HCT116 (cell line): ENCODE data around the gene TRIM63. TPM values are rescaled to one million over a fixed set of nuclear protein-coding genes. Genes with fewer than 3 reads are reported as not detected.

Source experiments
- ATAC-seq: fragments of 200-7000 bp; cut with Tn5 transposase; 2 replicates; pipeline ENCODE4 v1.9.1; 2020; ENCODE audit warnings: mild to moderate bottlenecking, moderate library complexity
- BruUV-seq: library from RNA; stranded (reverse); fragments of 400-500 nt; replicated peaks from 2 replicates; lab custom pipeline; 2021; lab: Mats Ljungman, UMichigan
- CTCF ChIA-PET: fragments of 300-600 bp; sonication (Branson Sonifier 250); formaldehyde crosslinking; loops from one replicate; lab custom pipeline; 2021; ENCODE audit warnings: antibody characterized with exemption; lab: Charles Lee
- POLR2A ChIA-PET: fragments of 300-600, 350-600 bp; sonication (Branson Sonifier 250); formaldehyde crosslinking; loops from one replicate; lab custom pipeline; 2021; ENCODE audit warnings: antibody characterized with exemption; lab: Charles Lee
- RAD21 ChIA-PET, 2 experiments: fragments of 300-600 bp; sonication (Branson Sonifier 250); formaldehyde crosslinking; loops; one replicate each; lab custom pipeline; 2023; ENCODE audit warnings: low total read pairs in 2 of 2; ENCODE audit not compliant: uncharacterized antibody in 2 of 2, unreplicated experiment in 2 of 2, low non-redundant PET in 1 of 2; lab: Charles Lee
- DNase-seq: peaks from one replicate; pipeline ENCODE4 v3.0.0-alpha.2; 2010; ENCODE audit warnings: low read depth, low spot score
- H2AFZ ChIP-seq: fragments of 200-600 bp; shearing (Covaris generic), sonication (generic); 2 replicates; pipeline ENCODE4 v1.6.1; 2017; ENCODE audit warnings: low read depth, mixed run types, mixed read lengths, antibody characterized with exemption, low read length; ENCODE audit not compliant: poor library complexity, severe bottlenecking
- H3K27ac ChIP-seq: 2 replicates; pipeline ENCODE4 v1.5.1; 2012; ENCODE audit warnings: low read depth, low read length
- H3K27me3 ChIP-seq: fragments of 200-600 bp; sonication (generic); 2 replicates; pipeline ENCODE4 v1.6.1; 2016; ENCODE audit warnings: mixed run types, low read length, mixed read lengths; ENCODE audit not compliant: insufficient read depth
- H3K36me3 ChIP-seq, 2 experiments: fragments of 200-500 bp in 1 of 2; fragments of 200-600 bp in 1 of 2; sonication (Bioruptor generic) in 1 of 2; sonication (generic) in 1 of 2; 2 replicates each; pipeline versions ENCODE4 v1.5.1 to v1.6.1; 2014 to 2016; ENCODE audit warnings: low read length in 2 of 2, inconsistent platforms in 1 of 2, mixed read lengths in 1 of 2, mixed run types in 1 of 2; ENCODE audit not compliant: insufficient read depth in 2 of 2, control insufficient read depth in 1 of 2
- H3K4me1 ChIP-seq, 2 experiments: fragments of 200-600 bp in 1 of 2; sonication (generic) in 1 of 2; 2 replicates each; pipeline versions ENCODE4 v1.5.1 to v1.6.1; 2012 to 2017; ENCODE audit warnings: low read length in 2 of 2, inconsistent platforms in 1 of 2, mild to moderate bottlenecking in 1 of 2, mixed read lengths in 1 of 2, mixed run types in 1 of 2, moderate library complexity in 1 of 2; ENCODE audit not compliant: insufficient read depth in 2 of 2, control insufficient read depth in 1 of 2
- H3K4me2 ChIP-seq: fragments of 200-600 bp; sonication (generic); 2 replicates; pipeline ENCODE4 v1.6.1; 2017; ENCODE audit warnings: mixed run types, low read length, mixed read lengths
- H3K4me3 ChIP-seq, 2 experiments: fragments of 200-600 bp in 1 of 2; sonication (generic) in 1 of 2; replicated peaks in 1 of 2; 2 replicates each; pipeline ENCODE4 v1.5.1; 2011 to 2016; ENCODE audit warnings: low read length in 2 of 2, control low read depth in 1 of 2, low read depth in 1 of 2, mild to moderate bottlenecking in 1 of 2, mixed read lengths in 1 of 2, mixed run types in 1 of 2
- H3K79me2 ChIP-seq: fragments of 200-600 bp; sonication (generic); 2 replicates; pipeline ENCODE4 v1.6.1; 2017; ENCODE audit warnings: mild to moderate bottlenecking, mixed run types, low read length, moderate library complexity, mixed read lengths; ENCODE audit not compliant: insufficient read depth
- H3K9ac ChIP-seq: fragments of 200-600 bp; sonication (generic); 2 replicates; pipeline ENCODE4 v1.6.1; 2016; ENCODE audit warnings: low read length, mixed read lengths
- H3K9me2 ChIP-seq: fragments of 200-600 bp; sonication (generic), shearing (Covaris generic); 2 replicates; pipeline ENCODE4 v1.6.1; 2017; ENCODE audit warnings: mixed run types, mild to moderate bottlenecking, moderate library complexity; ENCODE audit not compliant: insufficient read depth
- H3K9me3 ChIP-seq, 2 experiments: fragments of 200-500 bp in 1 of 2; fragments of 200-600 bp in 1 of 2; sonication (Bioruptor generic) in 1 of 2; sonication (generic) in 1 of 2; 2 replicates each; pipeline ENCODE4 v1.6.1; 2014 to 2017; ENCODE audit warnings: low read length in 2 of 2, mixed read lengths in 2 of 2, inconsistent platforms in 1 of 2, low read depth in 1 of 2, mild to moderate bottlenecking in 1 of 2, mixed run types in 1 of 2, moderate library complexity in 1 of 2; ENCODE audit not compliant: control insufficient read depth in 1 of 2, insufficient read depth in 1 of 2
- H4K20me1 ChIP-seq: fragments of 200-600 bp; sonication (generic), shearing (Covaris generic); 2 replicates; pipeline ENCODE4 v1.6.1; 2017; ENCODE audit warnings: mixed run types, mild to moderate bottlenecking, moderate library complexity; ENCODE audit not compliant: insufficient read depth
- CBX3 ChIP-seq: IDR thresholded peaks from 2 replicates; pipeline ENCODE4 v1.6.1; 2012; ENCODE audit warnings: low read depth
- CEBPB ChIP-seq: IDR thresholded peaks from 2 replicates; pipeline ENCODE4 v1.6.1; 2012; ENCODE audit warnings: low read depth
- CTCF ChIP-seq, 3 experiments: fragments of 200-600 bp in 1 of 3; sonication (generic) in 1 of 3; IDR thresholded peaks in 2 of 3; conservative IDR thresholded peaks in 1 of 3; 2 replicates each; pipeline ENCODE4 v1.5.1; 2012 to 2017; ENCODE audit warnings: low read depth in 2 of 3, low read length in 2 of 3, antibody characterized with exemption in 1 of 3, borderline replicate concordance in 1 of 3, control low read depth in 1 of 3, mild to moderate bottlenecking in 1 of 3, mixed read lengths in 1 of 3, mixed run types in 1 of 3, moderate library complexity in 1 of 3; ENCODE audit not compliant: insufficient read depth in 1 of 3
- EGR1 ChIP-seq: IDR thresholded peaks from 2 replicates; pipeline ENCODE4 v1.6.1; 2012; ENCODE audit warnings: low read depth
- ELF1 ChIP-seq: IDR thresholded peaks from 2 replicates; pipeline ENCODE4 v1.6.1; 2012; ENCODE audit warnings: low read depth, borderline replicate concordance
- FOSL1 ChIP-seq: IDR thresholded peaks from 2 replicates; pipeline ENCODE4 v1.6.1; 2012; ENCODE audit warnings: low read depth
- JUND ChIP-seq: IDR thresholded peaks from 2 replicates; pipeline ENCODE4 v1.6.1; 2012
- POLR2AphosphoS5 ChIP-seq: IDR thresholded peaks from 2 replicates; pipeline ENCODE4 v1.6.1; 2011; ENCODE audit warnings: mild to moderate bottlenecking, low read depth, low read length, moderate library complexity
- SIN3A ChIP-seq: IDR thresholded peaks from 2 replicates; pipeline ENCODE4 v1.6.1; 2012; ENCODE audit warnings: low read depth
- TCF7L2 ChIP-seq: IDR thresholded peaks from 2 replicates; pipeline ENCODE4 v1.7.0; 2011; ENCODE audit warnings: borderline replicate concordance, inconsistent platforms; ENCODE audit not compliant: insufficient read depth, insufficient read length; ENCODE audit errors: extremely low read depth
- YY1 ChIP-seq: IDR thresholded peaks from 2 replicates; pipeline ENCODE4 v1.6.1; 2011; ENCODE audit warnings: low read length, low read depth, moderate library complexity, mild to moderate bottlenecking; ENCODE audit not compliant: insufficient replicate concordance; ENCODE audit errors: extremely low read depth
- intact Hi-C: fragments of 100-400 bp; cut with micrococcal nuclease; formaldehyde crosslinking; loops from 2 replicates; pipeline ENCODE4 v1.10.0; 2022
- total RNA-seq: library from RNA; stranded (reverse); gene quantifications from one replicate; pipeline ENCODE4 v1.2.1, GENCODE V29; 2021; ENCODE audit not compliant: unreplicated experiment
- TF ChIP-seq, protein P1 (sequence below): IDR thresholded peaks from 2 replicates; pipeline ENCODE4 v1.6.1; 2012

TRIM63 gene
- total RNA-seq, 1 experiment from 2014 or later = not detected

- intact Hi-C loops = no loop called here
- ChIA-PET POLR2A (interaction anchor here (1.5 kb wide), 1 partner anchor 11 kb away, joined by 4 read pairs; no protein-coding TSS in a partner anchor), CTCF (interaction anchor here (1.1 kb wide), 1 partner anchor 33 kb away, joined by 4 read pairs; no protein-coding TSS in a partner anchor), RAD21 (no interaction called here)
- no peak for DNase-seq
- Histone ChIP-seq H3K27ac (peak overlapping the region; percentile 89), H3K4me1 (peaks cover 14 to 21% of the 10 kb centered on the region in 2 experiments), H3K79me2 (peaks cover 13% of the 10 kb centered on the region), H3K9me3 (no peaks in the 10 kb centered on the region), H2AFZ (no peak overlapping the region), H3K27me3 (no peaks in the 10 kb centered on the region), H3K9me2 (no peaks in the 10 kb centered on the region), H4K20me1 (no peaks in the 10 kb centered on the region), H3K4me3 (peak overlapping the region; percentile 94 to 98), H3K9ac (peak overlapping the region; percentile 97), H3K36me3 (peaks cover 3 to 9% of the 10 kb centered on the region in 2 experiments; a peak in 1 of 4 replicates), H3K4me2 (peak overlapping the region; percentile 98)
- BruUV-seq = no TSS peak
- peak; percentile 6 for ATAC-seq
- TF ChIP-seq SIN3A = no peak
- 0 out of 2 replicates have a peak, but pooled peaks have one; percentile 21 for TF ChIP-seq CBX3
Measured at GRCh38 chr1:26112407-26112775, 45.0 kb upstream of the TRIM63 start.

GRCh38 chr1:26111530-26112406 is 44.3 kb upstream of the TRIM63 start, which contains the start of gene PDIK1L:
Gene PDIK1L (plus strand): TSS chr1:26111824. CDS start chr1:26114309, 2,485 bp downstream.
- Histone ChIP-seq H3K27me3 (no peaks in the 10 kb centered on the region), H2AFZ (peak within 1 kb of the TSS; percentile 76), H3K79me2 (peaks cover 13% of the 10 kb centered on the region), H4K20me1 (no peaks in the 10 kb centered on the region), H3K4me2 (peak within 1 kb of the TSS; percentile 98), H3K4me1 (peaks cover 14 to 21% of the 10 kb centered on the region in 2 experiments), H3K27ac (peak within 1 kb of the TSS; percentile 89), H3K9me3 (no peaks in the 10 kb centered on the region), H3K36me3 (peaks cover 3 to 9% of the 10 kb centered on the region in 2 experiments; a peak in 1 of 4 replicates), H3K4me3 (peak within 1 kb of the TSS; percentile 94 to 98), H3K9ac (peak within 1 kb of the TSS; percentile 97), H3K9me2 (no peaks in the 10 kb centered on the region)
- intact Hi-C loops = loop anchor here (1.0 to 2.0 kb wide), 3 partner anchors 34 to 279 kb away; no protein-coding TSS in a partner anchor
- ChIA-PET RAD21 (interaction anchor here in 1 of 2 experiments (0.5 to 0.7 kb wide), 2 partner anchors 73 to 284 kb away, joined by 3 to 5 read pairs; no protein-coding TSS in a partner anchor), CTCF (interaction anchor here (1.0 to 1.6 kb wide), 4 partner anchors 31 to 280 kb away, joined by 3 to 5 read pairs (median 4); no protein-coding TSS in a partner anchor), POLR2A (interaction anchor here (0.8 to 1.5 kb wide), 6 partner anchors 9 to 219 kb away, joined by 3 to 4 read pairs (median 4); no protein-coding TSS in a partner anchor)
- BruUV-seq = no TSS peak
- ATAC-seq (peak; percentile 84), DNase-seq (peak; percentile 93)
- TF ChIP-seq EGR1 = 0 out of 2 replicates have a peak, but pooled peaks have one; percentile 52
- TF ChIP-seq FOSL1 = no peak
- no peak for TF ChIP-seq CBX3
- TF ChIP-seq CEBPB = no peak
- no peak for TF ChIP-seq TCF7L2
- no peak for TF ChIP-seq ELF1
- TF ChIP-seq YY1 = peak; percentile 89
- TF ChIP-seq, protein P1, sequence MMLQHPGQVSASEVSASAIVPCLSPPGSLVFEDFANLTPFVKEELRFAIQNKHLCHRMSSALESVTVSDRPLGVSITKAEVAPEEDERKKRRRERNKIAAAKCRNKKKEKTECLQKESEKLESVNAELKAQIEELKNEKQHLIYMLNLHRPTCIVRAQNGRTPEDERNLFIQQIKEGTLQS = no peak
- no peak for TF ChIP-seq JUND
- TF ChIP-seq POLR2AphosphoS5 = peak; percentile 55; the same call in 1 of the 2 replicates
- no peak for TF ChIP-seq CTCF (IDR thresholded peaks at IDR 0.05 in 2 of 3, conservative IDR thresholded peaks at IDR 0.05 in 1 of 3; ENCODE audit: borderline replicate concordance in 1 of 3, insufficient read depth in 1 of 3, low read depth in 2 of 3, low read length in 2 of 3)
- peak; percentile 63 for TF ChIP-seq SIN3A
